H1 (cell line): ENCODE measurements around the gene DCP1B. TPM values are rescaled to one million over a fixed set of nuclear protein-coding genes. Genes with fewer than 3 reads are reported as not detected.

Experiments used
- RXRA ChIP-seq: IDR thresholded peaks from 2 replicates; pipeline ENCODE4 v1.6.1; 2011; ENCODE audit warnings: low read depth, mild to moderate bottlenecking, low read length, moderate library complexity; ENCODE audit not compliant: insufficient read depth
- SUZ12 ChIP-seq: fragments of 200-600 bp; sonication (generic); IDR thresholded peaks from 2 replicates; pipeline ENCODE4 v1.6.1; 2012; ENCODE audit warnings: mild to moderate bottlenecking, inconsistent platforms, low read length, moderate library complexity, mixed read lengths
- polyA plus RNA-seq, 7 experiments: library from polyadenylated mRNA; depleted of rRNA in 3 of 7; stranded (reverse) in 5 of 7; unstranded in 2 of 7; fragments of >200 nt in 5 of 7; fragments of 200-250 nt in 2 of 7; gene quantifications; 1 replicate in 5 of 7; 2 replicates in 1 of 7; 4 replicates in 1 of 7; pipeline versions ENCODE4 v1.2.1 to v1.2.3, GENCODE V29; 2011 to 2013; ENCODE audit warnings: missing spikeins in 2 of 7, mixed read lengths in 2 of 7
- total RNA-seq: library from RNA; stranded (reverse); fragmentation: NEBNext Ultra II Directional; extraction: Animal tissue kit (Norgen Biotek cat#: 25700); gene quantifications from 2 replicates; pipeline ENCODE4 v1.2.1, GENCODE V29; 2021
- TF ChIP-seq, protein P1 (sequence below): fragments of 300-600 bp; sonication (generic); IDR thresholded peaks from 2 replicates; pipeline ENCODE4 v1.7.1; 2012; ENCODE audit warnings: low read length, moderate library complexity, mild to moderate bottlenecking, inconsistent platforms; ENCODE audit not compliant: insufficient replicate concordance
- TF ChIP-seq, protein P2 (sequence below), 3 experiments: IDR thresholded peaks; 1 replicate in 2 of 3; 2 replicates in 1 of 3; pipeline versions ENCODE4 v1.5.1 to v1.6.1; 2011; ENCODE audit warnings: low read length in 3 of 3, mild to moderate bottlenecking in 3 of 3, inconsistent platforms in 2 of 3, low read depth in 1 of 3, moderate library complexity in 1 of 3; ENCODE audit not compliant: insufficient read depth in 1 of 3; ENCODE audit errors: control extremely low read depth in 1 of 3
- TF ChIP-seq, protein P3 (sequence below): IDR thresholded peaks from 2 replicates; pipeline ENCODE4 v1.6.1; 2012; ENCODE audit warnings: inconsistent platforms
- TF ChIP-seq, protein P4 (sequence below): IDR thresholded peaks from 2 replicates; pipeline ENCODE4 v1.6.1; 2012; ENCODE audit warnings: low read length, inconsistent platforms

Gene DCP1B
- total and polyA plus RNA-seq, 2 of the 8 experiments (the other 6 are each of a cell fraction or from before 2014, with no cell fraction given), result 14.8 to 29.0 TPM

DNA sequence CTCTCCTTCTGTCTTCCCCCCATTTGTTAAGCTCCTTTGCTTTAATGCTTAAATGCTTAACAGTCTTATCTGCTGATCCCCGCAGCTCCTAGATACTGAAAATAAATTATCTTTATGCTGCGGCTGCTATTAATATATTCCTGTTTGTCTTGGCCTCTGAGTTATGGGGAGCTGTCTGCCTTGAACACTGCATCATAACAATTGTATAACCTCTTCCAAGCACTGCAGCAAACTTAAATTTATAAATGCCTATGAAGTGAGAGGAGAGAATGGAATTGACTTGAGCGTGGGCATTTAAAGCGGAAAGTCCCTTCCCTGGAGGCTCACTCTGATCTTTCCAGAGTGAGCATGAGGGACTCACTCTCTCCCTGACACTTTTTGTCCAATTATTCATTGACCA, 23.1 kb upstream of the DCP1B start (continued):
- TF ChIP-seq, protein P1, sequence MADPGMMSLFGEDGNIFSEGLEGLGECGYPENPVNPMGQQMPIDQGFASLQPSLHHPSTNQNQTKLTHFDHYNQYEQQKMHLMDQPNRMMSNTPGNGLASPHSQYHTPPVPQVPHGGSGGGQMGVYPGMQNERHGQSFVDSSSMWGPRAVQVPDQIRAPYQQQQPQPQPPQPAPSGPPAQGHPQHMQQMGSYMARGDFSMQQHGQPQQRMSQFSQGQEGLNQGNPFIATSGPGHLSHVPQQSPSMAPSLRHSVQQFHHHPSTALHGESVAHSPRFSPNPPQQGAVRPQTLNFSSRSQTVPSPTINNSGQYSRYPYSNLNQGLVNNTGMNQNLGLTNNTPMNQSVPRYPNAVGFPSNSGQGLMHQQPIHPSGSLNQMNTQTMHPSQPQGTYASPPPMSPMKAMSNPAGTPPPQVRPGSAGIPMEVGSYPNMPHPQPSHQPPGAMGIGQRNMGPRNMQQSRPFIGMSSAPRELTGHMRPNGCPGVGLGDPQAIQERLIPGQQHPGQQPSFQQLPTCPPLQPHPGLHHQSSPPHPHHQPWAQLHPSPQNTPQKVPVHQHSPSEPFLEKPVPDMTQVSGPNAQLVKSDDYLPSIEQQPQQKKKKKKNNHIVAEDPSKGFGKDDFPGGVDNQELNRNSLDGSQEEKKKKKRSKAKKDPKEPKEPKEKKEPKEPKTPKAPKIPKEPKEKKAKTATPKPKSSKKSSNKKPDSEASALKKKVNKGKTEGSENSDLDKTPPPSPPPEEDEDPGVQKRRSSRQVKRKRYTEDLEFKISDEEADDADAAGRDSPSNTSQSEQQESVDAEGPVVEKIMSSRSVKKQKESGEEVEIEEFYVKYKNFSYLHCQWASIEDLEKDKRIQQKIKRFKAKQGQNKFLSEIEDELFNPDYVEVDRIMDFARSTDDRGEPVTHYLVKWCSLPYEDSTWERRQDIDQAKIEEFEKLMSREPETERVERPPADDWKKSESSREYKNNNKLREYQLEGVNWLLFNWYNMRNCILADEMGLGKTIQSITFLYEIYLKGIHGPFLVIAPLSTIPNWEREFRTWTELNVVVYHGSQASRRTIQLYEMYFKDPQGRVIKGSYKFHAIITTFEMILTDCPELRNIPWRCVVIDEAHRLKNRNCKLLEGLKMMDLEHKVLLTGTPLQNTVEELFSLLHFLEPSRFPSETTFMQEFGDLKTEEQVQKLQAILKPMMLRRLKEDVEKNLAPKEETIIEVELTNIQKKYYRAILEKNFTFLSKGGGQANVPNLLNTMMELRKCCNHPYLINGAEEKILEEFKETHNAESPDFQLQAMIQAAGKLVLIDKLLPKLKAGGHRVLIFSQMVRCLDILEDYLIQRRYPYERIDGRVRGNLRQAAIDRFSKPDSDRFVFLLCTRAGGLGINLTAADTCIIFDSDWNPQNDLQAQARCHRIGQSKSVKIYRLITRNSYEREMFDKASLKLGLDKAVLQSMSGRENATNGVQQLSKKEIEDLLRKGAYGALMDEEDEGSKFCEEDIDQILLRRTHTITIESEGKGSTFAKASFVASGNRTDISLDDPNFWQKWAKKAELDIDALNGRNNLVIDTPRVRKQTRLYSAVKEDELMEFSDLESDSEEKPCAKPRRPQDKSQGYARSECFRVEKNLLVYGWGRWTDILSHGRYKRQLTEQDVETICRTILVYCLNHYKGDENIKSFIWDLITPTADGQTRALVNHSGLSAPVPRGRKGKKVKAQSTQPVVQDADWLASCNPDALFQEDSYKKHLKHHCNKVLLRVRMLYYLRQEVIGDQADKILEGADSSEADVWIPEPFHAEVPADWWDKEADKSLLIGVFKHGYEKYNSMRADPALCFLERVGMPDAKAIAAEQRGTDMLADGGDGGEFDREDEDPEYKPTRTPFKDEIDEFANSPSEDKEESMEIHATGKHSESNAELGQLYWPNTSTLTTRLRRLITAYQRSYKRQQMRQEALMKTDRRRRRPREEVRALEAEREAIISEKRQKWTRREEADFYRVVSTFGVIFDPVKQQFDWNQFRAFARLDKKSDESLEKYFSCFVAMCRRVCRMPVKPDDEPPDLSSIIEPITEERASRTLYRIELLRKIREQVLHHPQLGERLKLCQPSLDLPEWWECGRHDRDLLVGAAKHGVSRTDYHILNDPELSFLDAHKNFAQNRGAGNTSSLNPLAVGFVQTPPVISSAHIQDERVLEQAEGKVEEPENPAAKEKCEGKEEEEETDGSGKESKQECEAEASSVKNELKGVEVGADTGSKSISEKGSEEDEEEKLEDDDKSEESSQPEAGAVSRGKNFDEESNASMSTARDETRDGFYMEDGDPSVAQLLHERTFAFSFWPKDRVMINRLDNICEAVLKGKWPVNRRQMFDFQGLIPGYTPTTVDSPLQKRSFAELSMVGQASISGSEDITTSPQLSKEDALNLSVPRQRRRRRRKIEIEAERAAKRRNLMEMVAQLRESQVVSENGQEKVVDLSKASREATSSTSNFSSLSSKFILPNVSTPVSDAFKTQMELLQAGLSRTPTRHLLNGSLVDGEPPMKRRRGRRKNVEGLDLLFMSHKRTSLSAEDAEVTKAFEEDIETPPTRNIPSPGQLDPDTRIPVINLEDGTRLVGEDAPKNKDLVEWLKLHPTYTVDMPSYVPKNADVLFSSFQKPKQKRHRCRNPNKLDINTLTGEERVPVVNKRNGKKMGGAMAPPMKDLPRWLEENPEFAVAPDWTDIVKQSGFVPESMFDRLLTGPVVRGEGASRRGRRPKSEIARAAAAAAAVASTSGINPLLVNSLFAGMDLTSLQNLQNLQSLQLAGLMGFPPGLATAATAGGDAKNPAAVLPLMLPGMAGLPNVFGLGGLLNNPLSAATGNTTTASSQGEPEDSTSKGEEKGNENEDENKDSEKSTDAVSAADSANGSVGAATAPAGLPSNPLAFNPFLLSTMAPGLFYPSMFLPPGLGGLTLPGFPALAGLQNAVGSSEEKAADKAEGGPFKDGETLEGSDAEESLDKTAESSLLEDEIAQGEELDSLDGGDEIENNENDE, result no peak
- TF ChIP-seq, protein P2, sequence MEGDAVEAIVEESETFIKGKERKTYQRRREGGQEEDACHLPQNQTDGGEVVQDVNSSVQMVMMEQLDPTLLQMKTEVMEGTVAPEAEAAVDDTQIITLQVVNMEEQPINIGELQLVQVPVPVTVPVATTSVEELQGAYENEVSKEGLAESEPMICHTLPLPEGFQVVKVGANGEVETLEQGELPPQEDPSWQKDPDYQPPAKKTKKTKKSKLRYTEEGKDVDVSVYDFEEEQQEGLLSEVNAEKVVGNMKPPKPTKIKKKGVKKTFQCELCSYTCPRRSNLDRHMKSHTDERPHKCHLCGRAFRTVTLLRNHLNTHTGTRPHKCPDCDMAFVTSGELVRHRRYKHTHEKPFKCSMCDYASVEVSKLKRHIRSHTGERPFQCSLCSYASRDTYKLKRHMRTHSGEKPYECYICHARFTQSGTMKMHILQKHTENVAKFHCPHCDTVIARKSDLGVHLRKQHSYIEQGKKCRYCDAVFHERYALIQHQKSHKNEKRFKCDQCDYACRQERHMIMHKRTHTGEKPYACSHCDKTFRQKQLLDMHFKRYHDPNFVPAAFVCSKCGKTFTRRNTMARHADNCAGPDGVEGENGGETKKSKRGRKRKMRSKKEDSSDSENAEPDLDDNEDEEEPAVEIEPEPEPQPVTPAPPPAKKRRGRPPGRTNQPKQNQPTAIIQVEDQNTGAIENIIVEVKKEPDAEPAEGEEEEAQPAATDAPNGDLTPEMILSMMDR (IDR thresholded peaks at IDR 0.05; ENCODE audit: control extremely low read depth in 1 of 3, insufficient read depth in 1 of 3, low read depth in 1 of 3, low read length in 3 of 3), result no peak
- TF ChIP-seq, protein P3, sequence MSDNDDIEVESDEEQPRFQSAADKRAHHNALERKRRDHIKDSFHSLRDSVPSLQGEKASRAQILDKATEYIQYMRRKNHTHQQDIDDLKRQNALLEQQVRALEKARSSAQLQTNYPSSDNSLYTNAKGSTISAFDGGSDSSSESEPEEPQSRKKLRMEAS, result no peak
- no peak for TF ChIP-seq SUZ12
- TF ChIP-seq RXRA, result no peak
- TF ChIP-seq, protein P4, sequence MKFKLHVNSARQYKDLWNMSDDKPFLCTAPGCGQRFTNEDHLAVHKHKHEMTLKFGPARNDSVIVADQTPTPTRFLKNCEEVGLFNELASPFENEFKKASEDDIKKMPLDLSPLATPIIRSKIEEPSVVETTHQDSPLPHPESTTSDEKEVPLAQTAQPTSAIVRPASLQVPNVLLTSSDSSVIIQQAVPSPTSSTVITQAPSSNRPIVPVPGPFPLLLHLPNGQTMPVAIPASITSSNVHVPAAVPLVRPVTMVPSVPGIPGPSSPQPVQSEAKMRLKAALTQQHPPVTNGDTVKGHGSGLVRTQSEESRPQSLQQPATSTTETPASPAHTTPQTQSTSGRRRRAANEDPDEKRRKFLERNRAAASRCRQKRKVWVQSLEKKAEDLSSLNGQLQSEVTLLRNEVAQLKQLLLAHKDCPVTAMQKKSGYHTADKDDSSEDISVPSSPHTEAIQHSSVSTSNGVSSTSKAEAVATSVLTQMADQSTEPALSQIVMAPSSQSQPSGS, result no peak
